Dendritic cell treated with granulocyte-macrophage colony-stimulating factor and Interleukin-4, amounts not matched to agents 40 ng/mL and 50 ng/mL, for 4 days (primary cell): ENCODE results near the gene CDH15.
A peak's percentile ranks its signal among the peaks of the same experiment; 100 is the strongest.

Source experiments
- H3K27ac Mint-ChIP-seq: one replicate; pipeline ENCODE4 v1.8.0; 2022; ENCODE audit warnings: mild to moderate bottlenecking, mixed read lengths
- H3K27me3 Mint-ChIP-seq: one replicate; pipeline ENCODE4 v1.8.0; 2022; ENCODE audit warnings: mild to moderate bottlenecking, mixed read lengths
- H3K36me3 Mint-ChIP-seq: one replicate; pipeline ENCODE4 v1.8.0; 2022; ENCODE audit warnings: low read depth, mixed read lengths
- H3K4me1 Mint-ChIP-seq: one replicate; pipeline ENCODE4 v1.8.0; 2022; ENCODE audit warnings: low read depth, mixed read lengths
- H3K4me3 Mint-ChIP-seq: one replicate; pipeline ENCODE4 v1.8.0; 2022; ENCODE audit warnings: mild to moderate bottlenecking, moderate library complexity, mixed read lengths
- H3K9me3 Mint-ChIP-seq: one replicate; pipeline ENCODE4 v1.8.0; 2022; ENCODE audit warnings: mixed read lengths
- intact Hi-C: fragments of 100-400 bp; cut with micrococcal nuclease; formaldehyde crosslinking; loops from one replicate; pipeline ENCODE4 v1.15.0; 2022

The CDH15 gene

GRCh38 chr16:89166696-89167424 lies 4.7 kb upstream of the CDH15 start:
- intact Hi-C loops: loop anchor here (5.0 kb wide), 3 partner anchors 225 to 430 kb away; partner anchors contain the start of gene APRT
- no peaks in the 10 kb centered on the region for H3K9me3 Mint-ChIP-seq
- H3K36me3 Mint-ChIP-seq: no peaks in the 10 kb centered on the region
- H3K4me1 Mint-ChIP-seq: peaks cover 25% of the 10 kb centered on the region
- H3K4me3 Mint-ChIP-seq: no peak overlapping the region
- no peak overlapping the region for H3K27ac Mint-ChIP-seq
- H3K27me3 Mint-ChIP-seq: peaks cover 57% of the 10 kb centered on the region

- H3K36me3 Mint-ChIP-seq: no peaks in the 10 kb centered on the region
- peaks cover 25% of the 10 kb centered on the region for H3K4me1 Mint-ChIP-seq
- intact Hi-C loops: loop anchor here (5.0 kb wide), 3 partner anchors 225 to 430 kb away; partner anchors contain the start of gene APRT
- H3K4me3 Mint-ChIP-seq: no peak overlapping the region
- peaks cover 63% of the 10 kb centered on the region for H3K27me3 Mint-ChIP-seq
- no peak overlapping the region for H3K27ac Mint-ChIP-seq
- no peaks in the 10 kb centered on the region for H3K9me3 Mint-ChIP-seq
Observed at GRCh38 chr16:89167425-89167941, 4.1 kb upstream of the CDH15 start.

DNA sequence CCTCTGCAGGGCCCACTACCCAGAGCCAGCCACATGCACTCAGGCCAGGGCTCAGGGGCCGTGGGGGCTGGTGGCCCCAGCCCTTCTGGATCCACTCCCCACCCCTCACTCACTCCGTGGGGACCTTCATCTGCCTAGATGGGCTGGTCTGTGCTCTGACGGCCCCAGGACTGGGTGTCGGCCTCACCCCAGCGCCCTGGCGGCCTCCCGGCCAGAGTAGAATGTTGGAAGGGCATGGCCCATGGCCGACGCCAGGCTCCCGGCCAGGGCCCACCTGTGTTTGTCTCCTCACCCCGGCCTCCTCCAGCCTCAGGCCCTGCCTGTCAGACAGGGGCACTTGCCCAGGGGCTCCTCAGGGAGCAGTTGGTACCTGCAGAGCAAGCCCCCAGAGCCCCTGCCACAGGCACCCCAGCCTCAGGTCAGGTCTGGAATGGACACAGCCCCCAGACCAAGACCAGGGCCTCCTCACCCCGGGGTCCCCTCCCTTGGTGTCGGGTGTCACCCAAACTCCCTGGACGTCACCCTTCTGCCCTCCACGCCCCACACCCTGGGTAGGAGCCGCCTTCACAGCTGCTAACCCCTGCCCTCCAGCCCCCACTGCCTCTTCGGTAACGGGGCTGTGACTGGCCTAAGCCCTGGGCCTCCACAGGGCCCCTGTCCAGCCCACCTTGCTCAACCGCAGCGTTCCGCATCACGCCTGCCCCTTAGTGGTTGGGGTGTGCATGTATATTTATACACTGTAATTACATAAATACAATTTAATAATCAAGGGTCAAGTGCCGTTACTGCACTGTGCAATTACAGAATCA lies 3.0 kb upstream of the CDH15 start:
- Mint-ChIP-seq H3K27ac (no peak overlapping the region), H3K36me3 (no peaks in the 10 kb centered on the region), H3K4me3 (no peak overlapping the region)

GRCh38 chr16:89169778-89170177 lies 1.8 kb upstream of the CDH15 start:
- Mint-ChIP-seq H3K27ac (no peak overlapping the region), H3K27me3 (peaks cover 79% of the 10 kb centered on the region), H3K9me3 (no peaks in the 10 kb centered on the region), H3K36me3 (no peaks in the 10 kb centered on the region), H3K4me1 (peaks cover 21% of the 10 kb centered on the region), H3K4me3 (no peak overlapping the region)
- intact Hi-C loops: loop anchor here (5.0 kb wide), 3 partner anchors 227 to 432 kb away; partner anchors contain the start of gene APRT

More for the DNA sequence above, 3.0 kb upstream of the CDH15 start:
- peaks cover 25% of the 10 kb centered on the region for H3K4me1 Mint-ChIP-seq
- H3K27me3 Mint-ChIP-seq: peaks cover 72% of the 10 kb centered on the region
- H3K9me3 Mint-ChIP-seq: no peaks in the 10 kb centered on the region
- intact Hi-C loops: loop anchor here (5.0 kb wide), 3 partner anchors 226 to 431 kb away; partner anchors contain the start of gene APRT

- Mint-ChIP-seq H3K4me1 (peaks cover 21% of the 10 kb centered on the region), H3K4me3 (peak overlapping the region; percentile 62), H3K27me3 (peaks cover 82% of the 10 kb centered on the region), H3K36me3 (no peaks in the 10 kb centered on the region), H3K27ac (no peak overlapping the region), H3K9me3 (no peaks in the 10 kb centered on the region)
- intact Hi-C loops: no loop called here
Observed at GRCh38 chr16:89170346-89171215, 967 bp upstream of the CDH15 start.

GRCh38 chr16:89172171-89172527 lies 601 bp downstream of the CDH15 start:
- H3K27me3 Mint-ChIP-seq: peaks cover 74% of the 10 kb centered on the region
- peaks cover 18% of the 10 kb centered on the region for H3K4me1 Mint-ChIP-seq
- intact Hi-C loops: no loop called here
- no peak overlapping the region for H3K4me3 Mint-ChIP-seq
- no peaks in the 10 kb centered on the region for H3K9me3 Mint-ChIP-seq
- no peaks in the 10 kb centered on the region for H3K36me3 Mint-ChIP-seq
- no peak overlapping the region for H3K27ac Mint-ChIP-seq

DNA sequence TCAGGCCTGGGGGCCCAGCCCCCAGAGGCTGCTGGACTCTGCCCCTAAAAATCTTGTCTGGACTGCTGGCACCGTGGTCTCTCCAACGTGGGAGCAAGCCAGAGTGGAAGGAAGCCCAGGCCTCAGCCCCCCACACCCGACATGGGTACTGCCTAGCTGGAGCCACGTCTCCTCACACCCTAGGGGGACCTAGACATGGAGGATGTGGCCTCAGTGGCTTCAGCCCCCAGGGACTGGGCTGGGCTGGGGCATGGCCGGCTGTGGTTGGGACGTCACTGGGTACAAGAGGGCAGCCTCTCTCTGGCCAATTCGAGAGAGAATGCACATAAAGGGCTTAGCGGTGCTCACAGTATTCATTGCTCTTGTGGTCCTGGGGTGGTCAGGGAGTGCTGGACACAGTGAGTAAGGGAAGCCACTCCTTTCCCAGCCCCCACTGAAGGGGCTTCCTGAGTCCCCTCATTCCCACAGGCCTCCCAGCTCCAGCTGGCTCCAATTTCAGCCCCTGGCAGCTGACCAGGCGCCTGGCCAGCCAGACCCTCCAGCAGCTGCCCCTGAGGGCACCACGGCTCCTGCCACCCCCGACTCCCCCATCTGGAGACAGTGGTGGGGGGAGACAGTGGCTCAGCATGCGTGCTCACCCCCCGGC lies 1.1 kb downstream of the CDH15 start:
- H3K27me3 Mint-ChIP-seq: peaks cover 74% of the 10 kb centered on the region
- H3K4me1 Mint-ChIP-seq: peaks cover 13% of the 10 kb centered on the region
- no peak overlapping the region for H3K4me3 Mint-ChIP-seq
- H3K36me3 Mint-ChIP-seq: no peaks in the 10 kb centered on the region
- no peaks in the 10 kb centered on the region for H3K9me3 Mint-ChIP-seq
- H3K27ac Mint-ChIP-seq: no peak overlapping the region
- intact Hi-C loops: no loop called here

- Mint-ChIP-seq H3K4me3 (no peak overlapping the region), H3K36me3 (no peaks in the 10 kb centered on the region), H3K27ac (no peak overlapping the region), H3K4me1 (peaks cover 9% of the 10 kb centered on the region), H3K27me3 (peaks cover 68% of the 10 kb centered on the region), H3K9me3 (no peaks in the 10 kb centered on the region)
- intact Hi-C loops: no loop called here
Observed at GRCh38 chr16:89173174-89173921, 1.8 kb downstream of the CDH15 start.

DNA sequence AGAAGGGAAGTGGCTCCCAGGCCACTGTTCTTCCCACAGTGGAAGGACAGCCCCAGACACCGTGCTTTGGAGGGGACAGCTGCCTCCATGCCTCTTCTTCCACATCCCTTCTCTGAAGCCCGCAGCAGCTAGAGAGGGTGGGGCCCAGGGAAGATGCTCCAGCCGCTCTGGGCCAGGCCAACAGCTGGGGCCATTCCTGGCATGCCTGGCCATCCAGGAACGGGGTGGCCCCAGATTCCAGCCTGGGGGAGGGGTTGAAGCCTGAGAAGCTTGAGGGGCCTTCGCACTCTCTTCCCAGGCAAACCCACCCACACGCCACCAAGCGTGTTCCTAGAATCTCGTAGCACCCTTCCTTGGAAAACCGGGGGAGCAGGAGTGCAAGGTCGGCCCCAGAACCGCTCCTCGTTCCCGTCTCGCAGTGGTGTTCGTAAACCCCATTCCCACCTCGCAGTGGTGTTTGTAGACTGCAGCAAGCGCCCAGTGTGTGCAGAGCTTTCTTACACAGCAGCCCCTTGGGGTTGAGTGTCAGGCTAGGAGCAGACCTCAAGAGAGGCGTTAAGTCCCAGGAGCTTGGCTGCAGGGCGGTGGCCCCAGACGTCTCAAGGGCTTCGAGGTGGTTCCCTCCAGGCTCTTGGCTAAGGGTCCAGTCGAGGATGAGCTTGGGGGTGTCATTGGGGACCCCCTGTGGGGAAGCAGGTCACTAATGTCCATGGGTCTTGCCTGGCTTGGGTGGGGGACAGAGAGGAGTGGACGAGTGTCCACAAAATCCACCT lies 2.7 kb downstream of the CDH15 start:
- Mint-ChIP-seq H3K27ac (no peak overlapping the region), H3K4me1 (peaks cover 9% of the 10 kb centered on the region), H3K36me3 (no peaks in the 10 kb centered on the region), H3K4me3 (no peak overlapping the region), H3K27me3 (peaks cover 62% of the 10 kb centered on the region), H3K9me3 (no peaks in the 10 kb centered on the region)
- intact Hi-C loops: no loop called here

- H3K27ac Mint-ChIP-seq: no peak overlapping the region
- no peaks in the 10 kb centered on the region for H3K36me3 Mint-ChIP-seq
- H3K9me3 Mint-ChIP-seq: no peaks in the 10 kb centered on the region
- H3K4me1 Mint-ChIP-seq: peaks cover 9% of the 10 kb centered on the region
- no peak overlapping the region for H3K4me3 Mint-ChIP-seq
- intact Hi-C loops: no loop called here
- H3K27me3 Mint-ChIP-seq: peaks cover 61% of the 10 kb centered on the region
Observed at GRCh38 chr16:89174877-89175276, 3.3 kb downstream of the CDH15 start.

DNA sequence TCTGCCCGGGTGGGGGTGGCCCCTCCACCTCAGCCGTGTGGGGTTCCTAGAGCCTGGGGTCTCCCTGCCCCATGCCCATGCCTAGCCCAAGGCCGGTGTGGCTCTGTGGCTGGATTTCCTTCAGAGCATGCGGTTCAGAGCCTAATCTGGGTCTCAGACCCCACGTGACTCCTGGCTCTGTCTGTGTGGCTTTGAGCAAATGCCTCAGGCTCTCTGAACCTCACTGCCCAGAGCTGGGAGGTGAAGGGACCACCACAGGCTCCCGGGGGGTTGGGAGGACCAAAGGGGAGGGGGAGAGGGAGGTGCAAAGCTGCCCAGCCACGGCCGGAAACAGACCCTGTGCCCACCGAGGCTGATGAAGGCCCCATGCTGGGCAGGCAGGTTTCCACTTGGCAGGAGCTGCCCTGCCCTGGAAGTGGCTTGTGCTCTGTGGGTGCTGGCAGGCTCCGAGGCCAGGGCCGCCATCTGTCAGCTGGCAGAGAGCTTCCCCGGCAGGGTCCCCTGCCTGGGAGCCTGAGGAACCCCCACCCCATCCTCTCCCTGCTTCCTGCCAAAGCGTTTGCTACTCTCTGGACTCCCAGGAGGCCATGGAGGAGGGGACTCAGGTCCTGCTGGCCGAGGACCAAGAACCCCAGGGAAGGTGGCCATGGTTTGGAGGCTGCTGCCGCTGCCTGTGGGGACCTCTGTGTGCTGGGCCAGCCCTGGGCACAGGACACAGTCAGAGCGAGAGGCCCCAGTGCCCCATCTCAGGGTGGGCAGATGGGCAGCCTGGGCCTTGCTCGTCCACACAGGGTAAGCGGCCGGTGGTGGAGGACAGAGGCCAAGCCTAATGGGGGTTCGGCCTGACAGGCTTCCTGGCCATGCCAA lies 4.0 kb downstream of the CDH15 start:
- no peaks in the 10 kb centered on the region for H3K9me3 Mint-ChIP-seq
- peaks cover 6% of the 10 kb centered on the region for H3K4me1 Mint-ChIP-seq
- H3K36me3 Mint-ChIP-seq: no peaks in the 10 kb centered on the region
- H3K27ac Mint-ChIP-seq: no peak overlapping the region
- intact Hi-C loops: no loop called here
- peaks cover 60% of the 10 kb centered on the region for H3K27me3 Mint-ChIP-seq
- no peak overlapping the region for H3K4me3 Mint-ChIP-seq
